ENCODE data around the gene OR4D2. TPM values are rescaled to one million over a fixed set of nuclear protein-coding genes. Genes with fewer than 3 reads are reported as not detected.
"Not testable (repeated sequence)": the region's sequence is repeated elsewhere in the genome, so short reads cannot be mapped to it uniquely, and the experiment has no call there.

Gene OR4D2
- under 1 TPM in 3 of 8 experiments, not detected in 5; 0.17 to 0.35 (median 0.28) TPM for total RNA-seq

GRCh38 chr17:58166682-58167081, at the start of gene OR4D2:
Gene OR4D2 (plus strand): TSS chr17:58166982. CDS start chr17:58169656, 2,674 bp downstream.
- no peaks in the 10 kb centered on the region for H3K4me1 ChIP-seq (replicated peaks in 1 of 2)
- no peak within 1 kb of the TSS for H3K4me3 ChIP-seq
- in situ Hi-C loops (cut with MboI; ENCODE audit: low pct_unique_long_range_greater_than_20kb in 2 of 9, low sequenced_read_pairs in 9 of 9, unreplicated experiment in 9 of 9), result no loop called here
- no peak within 1 kb of the TSS for H3K27ac ChIP-seq
- ATAC-seq (replicated peaks in 6 of 8), result no peak
- WGBS, 10 experiments, result 0 to 69% (median 39%) methylated on average over 2 to 6 of the region's 6 CpGs

GRCh38 chr17:58117382-58117781, 49.4 kb upstream of the OR4D2 start:
- Histone ChIP-seq H3K4me1 (replicated peaks in 1 of 2) (no peaks in the 10 kb centered on the region), H3K27ac (no peak overlapping the region), H3K4me3 (no peak overlapping the region)
- 9 to 93% (median 75%) methylated on average over 1 to 5 of the region's 5 CpGs; no CpG with 5 or more reads in 3 of the 10 experiments for WGBS, 10 experiments
- no peak for ATAC-seq (replicated peaks in 6 of 8)
- in situ Hi-C loops (cut with MboI; ENCODE audit: low pct_unique_long_range_greater_than_20kb in 2 of 9, low sequenced_read_pairs in 9 of 9, unreplicated experiment in 9 of 9), result loop anchor here (10.0 to 25.0 kb wide), 5 partner anchors 105 to 1005 kb away; partner anchors contain the start of genes MRPS23 (in 8 of the 9) and SRSF1 (in 2 of the 9)

GRCh38 chr17:58119491-58119890, 47.3 kb upstream of the OR4D2 start:
- Histone ChIP-seq H3K27ac (no peak overlapping the region), H3K4me3 (no peak overlapping the region), H3K4me1 (replicated peaks in 1 of 2) (no peaks in the 10 kb centered on the region)
- 14 to 83% (median 58%) methylated on average over 1 to 3 of the region's 3 CpGs; no CpG with 5 or more reads in 1 of the 10 experiments for WGBS, 10 experiments
- in situ Hi-C loops (cut with MboI; ENCODE audit: low pct_unique_long_range_greater_than_20kb in 2 of 9, low sequenced_read_pairs in 9 of 9, unreplicated experiment in 9 of 9), result loop anchor here (10.0 to 25.0 kb wide), 5 partner anchors 107 to 1007 kb away; partner anchors contain the start of genes MRPS23 (in 8 of the 9) and SRSF1 (in 2 of the 9)
- ATAC-seq (replicated peaks in 6 of 8), result no peak

GRCh38 chr17:58120195-58120822, 46.5 kb upstream of the OR4D2 start:
- in situ Hi-C loops (cut with MboI; ENCODE audit: low pct_unique_long_range_greater_than_20kb in 2 of 9, low sequenced_read_pairs in 9 of 9, unreplicated experiment in 9 of 9), result loop anchor here in 6 of 9 experiments (25.0 kb wide), 3 partner anchors 108 to 1008 kb away; partner anchors contain the start of genes MRPS23 (in 5 of the 6) and SRSF1 (in 2 of the 6)
- WGBS, 10 experiments, result 10 to 33% (median 22%) methylated on average over 2 to 7 of the region's 7 CpGs
- H3K4me3 ChIP-seq, result no peak overlapping the region
- ATAC-seq (replicated peaks in 6 of 8), result peak in 3 of 8 experiments; percentile 34 to 43 (median 42)
- no peak overlapping the region for H3K27ac ChIP-seq
- H3K4me1 ChIP-seq (replicated peaks in 1 of 2), result no peaks in the 10 kb centered on the region

- ATAC-seq (replicated peaks in 6 of 8), result peak in 2 of 8 experiments; percentile 20 to 24
- WGBS, 10 experiments, result 0 to 23% (median 10%) methylated on average over 1 to 4 of the region's 5 CpGs; no CpG with 5 or more reads in 5 of the 10 experiments
- in situ Hi-C loops (cut with MboI; ENCODE audit: low pct_unique_long_range_greater_than_20kb in 2 of 9, low sequenced_read_pairs in 9 of 9, unreplicated experiment in 9 of 9), result loop anchor here in 6 of 9 experiments (25.0 kb wide), 3 partner anchors 110 to 1010 kb away; partner anchors contain the start of genes MRPS23 (in 5 of the 6) and SRSF1 (in 2 of the 6)
- H3K4me1 ChIP-seq (replicated peaks in 1 of 2), result no peaks in the 10 kb centered on the region
- H3K27ac ChIP-seq, result no peak overlapping the region
- H3K4me3 ChIP-seq, result no peak overlapping the region
Observed at GRCh38 chr17:58121925-58122324, 44.9 kb upstream of the OR4D2 start.

GRCh38 chr17:58127846-58128245, 38.9 kb upstream of the OR4D2 start:
- in situ Hi-C loops (cut with MboI; ENCODE audit: low pct_unique_long_range_greater_than_20kb in 2 of 9, low sequenced_read_pairs in 9 of 9, unreplicated experiment in 9 of 9), result no loop called here

GRCh38 chr17:58132697-58133096, 34.1 kb upstream of the OR4D2 start:
- in situ Hi-C loops (cut with MboI; ENCODE audit: low pct_unique_long_range_greater_than_20kb in 2 of 9, low sequenced_read_pairs in 9 of 9, unreplicated experiment in 9 of 9), result not testable (repeated sequence)

More at GRCh38 chr17:58127846-58128245, 38.9 kb upstream of the OR4D2 start:
- Histone ChIP-seq H3K27ac (no peak overlapping the region), H3K4me3 (no peak overlapping the region), H3K4me1 (replicated peaks in 1 of 2) (no peaks in the 10 kb centered on the region)
- WGBS, 10 experiments, result 0 to 50% (median 15%) methylated on average over 1 of the region's 1 CpG
- no peak for ATAC-seq (replicated peaks in 6 of 8)

GRCh38 chr17:58136669-58137279, 30.0 kb upstream of the OR4D2 start:
- 0 to 83% (median 26%) methylated on average over 1 to 8 of the region's 8 CpGs; no CpG with 5 or more reads in 4 of the 10 experiments for WGBS, 10 experiments
- in situ Hi-C loops (cut with MboI; ENCODE audit: low pct_unique_long_range_greater_than_20kb in 2 of 9, low sequenced_read_pairs in 9 of 9, unreplicated experiment in 9 of 9), result no loop called here
- ATAC-seq (replicated peaks in 6 of 8), result no peak
- Histone ChIP-seq H3K4me1 (replicated peaks in 1 of 2) (no peaks in the 10 kb centered on the region), H3K4me3 (no peak overlapping the region), H3K27ac (no peak overlapping the region)

More at GRCh38 chr17:58132697-58133096, 34.1 kb upstream of the OR4D2 start:
- H3K4me3 ChIP-seq; H3K27ac ChIP-seq; H3K4me1 ChIP-seq (replicated peaks in 1 of 2); ATAC-seq (replicated peaks in 6 of 8): not testable (repeated sequence)
- no CpG with 5 or more reads among the region's 5 CpGs for WGBS, 10 experiments

GRCh38 chr17:58141505-58141904, 25.3 kb upstream of the OR4D2 start:
- in situ Hi-C loops (cut with MboI; ENCODE audit: low pct_unique_long_range_greater_than_20kb in 2 of 9, low sequenced_read_pairs in 9 of 9, unreplicated experiment in 9 of 9), result no loop called here
- H3K4me3 ChIP-seq, result no peak overlapping the region
- WGBS, 10 experiments, result no CpG with 5 or more reads among the region's 5 CpGs
- H3K27ac ChIP-seq, result no peak overlapping the region
- H3K4me1 ChIP-seq (replicated peaks in 1 of 2), result no peaks in the 10 kb centered on the region
- no peak for ATAC-seq (replicated peaks in 6 of 8)

- H3K27ac ChIP-seq; in situ Hi-C loops (cut with MboI; ENCODE audit: low pct_unique_long_range_greater_than_20kb in 2 of 9, low sequenced_read_pairs in 9 of 9, unreplicated experiment in 9 of 9); H3K4me3 ChIP-seq; ATAC-seq (replicated peaks in 6 of 8); H3K4me1 ChIP-seq (replicated peaks in 1 of 2): not testable (repeated sequence)
- 17 to 100% (median 68%) methylated on average over 1 to 2 of the region's 4 CpGs; no CpG with 5 or more reads in 6 of the 10 experiments for WGBS, 10 experiments
Observed at GRCh38 chr17:58143335-58143734, 23.4 kb upstream of the OR4D2 start.

- Histone ChIP-seq H3K4me3 (no peak overlapping the region), H3K4me1 (replicated peaks in 1 of 2) (no peaks in the 10 kb centered on the region), H3K27ac (no peak overlapping the region)
- 0 to 79% (median 63%) methylated on average over 1 of the region's 1 CpG; no CpG with 5 or more reads in 2 of the 10 experiments for WGBS, 10 experiments
- in situ Hi-C loops (cut with MboI; ENCODE audit: low pct_unique_long_range_greater_than_20kb in 2 of 9, low sequenced_read_pairs in 9 of 9, unreplicated experiment in 9 of 9), result no loop called here
- no peak for ATAC-seq (replicated peaks in 6 of 8)
Observed at GRCh38 chr17:58144801-58145200, 22.0 kb upstream of the OR4D2 start.

GRCh38 chr17:58147930-58148434, 18.8 kb upstream of the OR4D2 start, which contains the start of gene OR4D1:
Gene OR4D1 (plus strand): TSS chr17:58148384. CDS start chr17:58155154, 6,770 bp downstream.
- no peak within 1 kb of the TSS for H3K4me3 ChIP-seq
- 0 to 33% methylated on average over 1 of the region's 1 CpG; no CpG with 5 or more reads in 8 of the 10 experiments for WGBS, 10 experiments
- no peaks in the 10 kb centered on the region for H3K4me1 ChIP-seq (replicated peaks in 1 of 2)
- ATAC-seq (replicated peaks in 6 of 8), result no peak
- in situ Hi-C loops (cut with MboI; ENCODE audit: low pct_unique_long_range_greater_than_20kb in 2 of 9, low sequenced_read_pairs in 9 of 9, unreplicated experiment in 9 of 9), result no loop called here
- H3K27ac ChIP-seq, result no peak within 1 kb of the TSS

GRCh38 chr17:58148609-58149008, 18.2 kb upstream of the OR4D2 start:
- 0 to 100% (median 60%) methylated on average over 1 to 3 of the region's 3 CpGs; no CpG with 5 or more reads in 3 of the 10 experiments for WGBS, 10 experiments
- in situ Hi-C loops (cut with MboI; ENCODE audit: low pct_unique_long_range_greater_than_20kb in 2 of 9, low sequenced_read_pairs in 9 of 9, unreplicated experiment in 9 of 9), result no loop called here
- Histone ChIP-seq H3K4me3 (no peak overlapping the region), H3K27ac (no peak overlapping the region), H3K4me1 (replicated peaks in 1 of 2) (no peaks in the 10 kb centered on the region)
- ATAC-seq (replicated peaks in 6 of 8), result no peak

Measured in motor neuron (in vitro differentiated cells).